Left kidney (tissue), 8 donors: ENCODE results near the gene CELSR1. TPM values are rescaled to one million over a fixed set of nuclear protein-coding genes. Genes with fewer than 3 reads are reported as not detected.

ENCODE experiments used
- DNase-seq: peaks from one replicate; pipeline ENCODE4 v3.0.0-alpha.2; 2013
- long read RNA-seq, 8 donors: transcript quantifications; one replicate each; lab custom pipeline, GENCODE V29; 2026
- polyA plus RNA-seq: library from polyadenylated mRNA; unstranded; fragments of 120-200 nt; gene quantifications from one replicate; pipeline ENCODE4 v1.2.1, GENCODE V29; 2013; ENCODE audit not compliant: insufficient read length

CELSR1 gene
- polyA plus RNA-seq = 26.1 TPM
- long read RNA-seq, donor 1, full-length matches to known transcripts = 3 of 8 reads
- long read RNA-seq, donor 1, partial matches to known transcripts = 5 of 8 reads
- long read RNA-seq, donor 1, other reads (novel, unspliced or antisense) = 0 of 8 reads
- long read RNA-seq, donor 2 = 0 reads
- long read RNA-seq, donor 3 = 0 reads
- long read RNA-seq, donor 4 = 0 reads
- long read RNA-seq, donor 5 = 0 reads
- long read RNA-seq, donor 6 = 0 reads
- long read RNA-seq, donor 7 = 0 reads
- long read RNA-seq, donor 8 = 0 reads

- DNase-seq = peak; percentile 50
Observed at GRCh38 chr22:46537225-46537945, at the start of gene CELSR1. Gene CELSR1, minus strand, starts transcription at chr22:46537620. Its CDS starts 450 bp downstream, at chr22:46537170.

- no peak for DNase-seq
Observed at GRCh38 chr22:46587061-46587460, 49.6 kb upstream of the CELSR1 start.

- no peak for DNase-seq
Observed at GRCh38 chr22:46586531-46587011, 49.2 kb upstream of the CELSR1 start.

GRCh38 chr22:46586123-46586519 lies 48.7 kb upstream of the CELSR1 start:
- DNase-seq = no peak

- DNase-seq = no peak
Observed at GRCh38 chr22:46585340-46586122, 48.1 kb upstream of the CELSR1 start.

- no peak for DNase-seq
Observed at GRCh38 chr22:46584081-46584921, 46.9 kb upstream of the CELSR1 start.

- DNase-seq = no peak
Observed at GRCh38 chr22:46583571-46583970, 46.2 kb upstream of the CELSR1 start.

- no peak for DNase-seq
Observed at GRCh38 chr22:46582281-46582933, 45.0 kb upstream of the CELSR1 start.

- no peak for DNase-seq
Observed at GRCh38 chr22:46581538-46582244, 44.3 kb upstream of the CELSR1 start.

GRCh38 chr22:46580940-46581537 lies 43.6 kb upstream of the CELSR1 start:
- DNase-seq = no peak

GRCh38 chr22:46579751-46580449 lies 42.5 kb upstream of the CELSR1 start:
- DNase-seq = no peak

GRCh38 chr22:46578824-46579561 lies 41.6 kb upstream of the CELSR1 start:
- DNase-seq = no peak

GRCh38 chr22:46578251-46578823 lies 40.9 kb upstream of the CELSR1 start:
- no peak for DNase-seq

- no peak for DNase-seq
Observed at GRCh38 chr22:46577368-46578249, 40.2 kb upstream of the CELSR1 start.

- no peak for DNase-seq
Observed at GRCh38 chr22:46576556-46577367, 39.3 kb upstream of the CELSR1 start.

GRCh38 chr22:46575911-46576555 lies 38.6 kb upstream of the CELSR1 start:
- DNase-seq = no peak
